OCI-LY1 (cell line): Measurements from ENCODE around the gene ARHGAP22.

Experiments used
- H2AFZ ChIP-seq: fragments of 200-600 bp; sonication (generic), shearing (Covaris generic); 2 replicates; pipeline ENCODE4 v1.6.0; 2014; ENCODE audit warnings: antibody characterized with exemption, mild to moderate bottlenecking, low read length
- H3F3A ChIP-seq: fragments of 200-600 bp; sonication (generic), shearing (Covaris generic); 2 replicates; pipeline ENCODE4 v1.6.0; 2014; ENCODE audit warnings: mild to moderate bottlenecking, antibody characterized with exemption, low read length, moderate library complexity; ENCODE audit not compliant: insufficient read depth
- H3K27ac ChIP-seq: fragments of 200-600 bp; sonication (generic); 2 replicates; pipeline ENCODE4 v1.5.1; 2014; ENCODE audit warnings: low read length, mixed run types, mild to moderate bottlenecking, low read depth; ENCODE audit not compliant: poor library complexity, severe bottlenecking
- H3K27me3 ChIP-seq: fragments of 200-600 bp; sonication (generic); 2 replicates; pipeline ENCODE4 v1.6.0; 2014; ENCODE audit warnings: antibody characterized with exemption, mild to moderate bottlenecking, low read length, moderate library complexity; ENCODE audit not compliant: insufficient read depth
- H3K36me3 ChIP-seq: fragments of 200-600 bp; sonication (generic); 2 replicates; pipeline ENCODE4 v1.6.1; 2014; ENCODE audit warnings: mild to moderate bottlenecking, antibody characterized with exemption, low read length, moderate library complexity, mixed read lengths; ENCODE audit not compliant: insufficient read depth
- H3K4me1 ChIP-seq: fragments of 200-600 bp; sonication (generic); 2 replicates; pipeline ENCODE4 v1.5.1; 2014; ENCODE audit warnings: mild to moderate bottlenecking, low read length, moderate library complexity; ENCODE audit not compliant: insufficient read depth, severe bottlenecking
- H3K4me2 ChIP-seq: fragments of 200-600 bp; sonication (generic), shearing (Covaris generic); 2 replicates; pipeline ENCODE4 v1.6.1; 2014; ENCODE audit warnings: low read length
- H3K4me3 ChIP-seq: fragments of 200-600 bp; sonication (generic); 2 replicates; pipeline ENCODE4 v1.5.1; 2014; ENCODE audit warnings: low read length, low read depth, mild to moderate bottlenecking, mixed read lengths; ENCODE audit not compliant: poor library complexity, severe bottlenecking
- H3K79me2 ChIP-seq: fragments of 200-600 bp; shearing (Covaris generic); 2 replicates; pipeline ENCODE4 v1.6.1; 2016; ENCODE audit warnings: mixed run types, low read length, mixed read lengths; ENCODE audit not compliant: insufficient read depth
- H3K9ac ChIP-seq: fragments of 200-600 bp; sonication (generic), shearing (Covaris generic); 2 replicates; pipeline ENCODE4 v1.6.1; 2014; ENCODE audit warnings: mild to moderate bottlenecking, low read length, mixed read lengths
- H3K9me2 ChIP-seq: fragments of 200-600 bp; sonication (generic), shearing (Covaris generic); 2 replicates; pipeline ENCODE4 v1.6.1; 2014; ENCODE audit warnings: low read depth, mild to moderate bottlenecking, low read length, mixed read lengths
- H3K9me3 ChIP-seq: fragments of 200-600 bp; shearing (Covaris generic); 2 replicates; pipeline ENCODE4 v1.6.1; 2014; ENCODE audit warnings: low read length, mixed read lengths
- H4K20me1 ChIP-seq: fragments of 200-600 bp; sonication (generic), shearing (Covaris generic); 2 replicates; pipeline ENCODE4 v1.6.0; 2016; ENCODE audit warnings: mild to moderate bottlenecking, low read length; ENCODE audit not compliant: insufficient read depth
- CTCF ChIP-seq: fragments of 200-600 bp; sonication (generic), shearing (Covaris generic); IDR thresholded peaks from 2 replicates; pipeline ENCODE4 v1.5.1; 2017; ENCODE audit warnings: mild to moderate bottlenecking, antibody characterized with exemption, low read length, moderate library complexity, mixed read lengths
- EZH2 ChIP-seq: fragments of 200-600 bp; sonication (generic), shearing (Covaris generic); IDR thresholded peaks from 2 replicates; pipeline ENCODE4 v1.8.0; 2017; ENCODE audit warnings: borderline replicate concordance, mixed run types, mild to moderate bottlenecking, antibody characterized with exemption, low read length, moderate library complexity, mixed read lengths

Gene ARHGAP22

GRCh38 chr10:48582970-48583369 is 21.9 kb downstream of the ARHGAP22 start:
- Histone ChIP-seq H3K4me3 (no peak overlapping the region), H3F3A (no peaks in the 10 kb centered on the region), H3K36me3 (no peaks in the 10 kb centered on the region), H3K27me3 (no peaks in the 10 kb centered on the region; the same call in 1 of the 2 replicates), H3K4me2 (no peak overlapping the region), H3K9me2 (no peaks in the 10 kb centered on the region), H3K27ac (no peak overlapping the region), H3K4me1 (no peaks in the 10 kb centered on the region), H3K79me2 (no peaks in the 10 kb centered on the region), H3K9ac (no peak overlapping the region), H3K9me3 (no peaks in the 10 kb centered on the region), H2AFZ (no peak overlapping the region), H4K20me1 (no peaks in the 10 kb centered on the region)
- no peak for TF ChIP-seq CTCF
- TF ChIP-seq EZH2, result no peak

GRCh38 chr10:48580236-48580635 is 24.6 kb downstream of the ARHGAP22 start:
- H3F3A ChIP-seq, result no peaks in the 10 kb centered on the region
- TF ChIP-seq CTCF, result no peak
- no peak for TF ChIP-seq EZH2
- no peak overlapping the region for H3K9ac ChIP-seq
- H3K36me3 ChIP-seq, result no peaks in the 10 kb centered on the region
- no peaks in the 10 kb centered on the region for H4K20me1 ChIP-seq
- no peak overlapping the region for H3K27ac ChIP-seq
- no peaks in the 10 kb centered on the region for H3K9me3 ChIP-seq
- no peak overlapping the region for H3K4me3 ChIP-seq
- H2AFZ ChIP-seq, result no peak overlapping the region
- H3K4me2 ChIP-seq, result no peak overlapping the region
- no peaks in the 10 kb centered on the region for H3K4me1 ChIP-seq
- H3K79me2 ChIP-seq, result no peaks in the 10 kb centered on the region
- no peaks in the 10 kb centered on the region for H3K27me3 ChIP-seq
- H3K9me2 ChIP-seq, result no peaks in the 10 kb centered on the region

GRCh38 chr10:48579251-48579960 is 25.5 kb downstream of the ARHGAP22 start:
- H3K9ac ChIP-seq, result no peak overlapping the region
- no peaks in the 10 kb centered on the region for H3K79me2 ChIP-seq
- TF ChIP-seq CTCF (no peak), EZH2 (no peak)
- H3K4me2 ChIP-seq, result no peak overlapping the region
- H4K20me1 ChIP-seq, result no peaks in the 10 kb centered on the region
- H3K9me3 ChIP-seq, result no peaks in the 10 kb centered on the region
- H3K4me1 ChIP-seq, result peaks cover 6% of the 10 kb centered on the region
- no peaks in the 10 kb centered on the region for H3K9me2 ChIP-seq
- H3K27ac ChIP-seq, result no peak overlapping the region
- no peaks in the 10 kb centered on the region for H3K36me3 ChIP-seq
- H3K4me3 ChIP-seq, result no peak overlapping the region
- H3F3A ChIP-seq, result no peaks in the 10 kb centered on the region
- H2AFZ ChIP-seq, result no peak overlapping the region
- H3K27me3 ChIP-seq, result no peaks in the 10 kb centered on the region
